Measurements from ENCODE around the gene MRPS18C.
"Not testable (repeated sequence)": the region's sequence is repeated elsewhere in the genome, so short reads cannot be mapped to it uniquely, and the experiment has no call there.

The MRPS18C gene

GRCh38 chr4:83501671-83502070, 45.8 kb downstream of the MRPS18C start:
- not testable (repeated sequence) for DNase-seq

- no peak for DNase-seq
These were observed 48.1 kb downstream of the MRPS18C start for GRCh38 chr4:83503974-83504373.

GRCh38 chr4:83504503-83504902, 48.6 kb downstream of the MRPS18C start:
- DNase-seq: no peak

GRCh38 chr4:83504996-83505395, 49.1 kb downstream of the MRPS18C start:
- no peak for DNase-seq

- DNase-seq: peak; percentile 12
These were observed 53.3 kb downstream of the MRPS18C start for GRCh38 chr4:83509156-83509585.

- DNase-seq: no peak
These were observed 54.6 kb downstream of the MRPS18C start for GRCh38 chr4:83510442-83510841.

All from NCI-H1092 (cell line).